CD8-positive, alpha-beta memory T cell (primary cell): ENCODE measurements around the gene SBNO1. TPM values are rescaled to one million over a fixed set of nuclear protein-coding genes. Genes with fewer than 3 reads are reported as not detected.
"Not testable (repeated sequence)": the region's sequence is repeated elsewhere in the genome, so short reads cannot be mapped to it uniquely, and the experiment has no call there.

Source experiments
- CTCF ChIA-PET: fragments of 350-600 bp; sonication (Branson Sonifier 250); formaldehyde crosslinking; loops from one replicate; lab custom pipeline; 2021; ENCODE audit warnings: antibody characterized with exemption; lab: Charles Lee
- POLR2A ChIA-PET: fragments of 350-600 bp; sonication (Branson Sonifier 250); formaldehyde crosslinking; loops from one replicate; lab custom pipeline; 2021; ENCODE audit warnings: antibody characterized with exemption; lab: Charles Lee
- DNase-seq, 5 donors: peaks; one replicate each; pipeline versions ENCODE4 v3.0.0 to v3.0.0-alpha.2; 2020 to 2022; ENCODE audit warnings: mixed read lengths in 1 of 5
- H3K27ac ChIP-seq: one replicate; pipeline ENCODE4 v1.7.0; 2013; ENCODE audit warnings: low read depth, mild to moderate bottlenecking, low read length, moderate library complexity
- H3K27me3 ChIP-seq: 2 replicates; pipeline ENCODE4 v1.7.0; 2013; ENCODE audit warnings: low read length, mild to moderate bottlenecking; ENCODE audit not compliant: insufficient read depth, poor library complexity, severe bottlenecking
- H3K36me3 ChIP-seq: 2 replicates; pipeline ENCODE4 v1.7.0; 2013; ENCODE audit warnings: mild to moderate bottlenecking, low read length, moderate library complexity; ENCODE audit not compliant: insufficient read depth
- H3K4me1 ChIP-seq: 2 replicates; pipeline ENCODE4 v1.7.0; 2013; ENCODE audit warnings: mild to moderate bottlenecking, low read length, moderate library complexity; ENCODE audit not compliant: insufficient read depth
- H3K4me3 ChIP-seq: 2 replicates; pipeline ENCODE4 v1.7.0; 2013; ENCODE audit warnings: mild to moderate bottlenecking, low read length
- H3K9me3 ChIP-seq: 2 replicates; pipeline ENCODE4 v1.7.0; 2013; ENCODE audit warnings: mild to moderate bottlenecking, low read length
- H3K27ac Mint-ChIP-seq, 8 donors: one replicate each; pipeline ENCODE4 v1.8.0; 2020 to 2021; ENCODE audit warnings: mixed read lengths in 8 of 8, mild to moderate bottlenecking in 6 of 8, inconsistent platforms in 3 of 8, moderate library complexity in 3 of 8
- H3K27me3 Mint-ChIP-seq, 2 donors: one replicate each; pipeline ENCODE4 v1.8.0; 2020 to 2021; ENCODE audit warnings: mixed read lengths in 2 of 2, mild to moderate bottlenecking in 1 of 2, moderate library complexity in 1 of 2
- H3K36me3 Mint-ChIP-seq, 3 donors: one replicate each; pipeline ENCODE4 v1.8.0; 2020 to 2021; ENCODE audit warnings: mixed read lengths in 3 of 3, inconsistent platforms in 1 of 3, mild to moderate bottlenecking in 1 of 3
- H3K4me1 Mint-ChIP-seq, 3 donors: one replicate each; pipeline ENCODE4 v1.8.0; 2020 to 2021; ENCODE audit warnings: mixed read lengths in 3 of 3, inconsistent platforms in 1 of 3, mild to moderate bottlenecking in 1 of 3
- H3K4me3 Mint-ChIP-seq, 7 donors: one replicate each; pipeline ENCODE4 v1.8.0; 2020 to 2021; ENCODE audit warnings: mixed read lengths in 7 of 7, mild to moderate bottlenecking in 6 of 7, moderate library complexity in 4 of 7, inconsistent platforms in 2 of 7
- H3K9me3 Mint-ChIP-seq, 5 donors: one replicate each; pipeline ENCODE4 v1.8.0; 2020 to 2022; ENCODE audit warnings: mixed read lengths in 5 of 5, mild to moderate bottlenecking in 3 of 5, moderate library complexity in 2 of 5, inconsistent platforms in 1 of 5
- polyA plus RNA-seq: library from polyadenylated mRNA; unstranded; fragments of 300-500 nt; fragmentation: Illumina TruSeq; gene quantifications from one replicate; pipeline ENCODE4 v1.2.3, GENCODE V29; 2021
- total RNA-seq, 2 experiments: library from RNA; stranded (reverse); gene quantifications; one replicate each; pipeline ENCODE4 v1.2.3, GENCODE V29; 2021

SBNO1 gene
- total and polyA plus RNA-seq, 3 experiments from 2014 or later: 42.8 to 53.8 (median 52.1) TPM

GRCh38 chr12:123388177-123388950, 23.7 kb upstream of the SBNO1 start:
- Histone ChIP-seq H3K27me3 (no peaks in the 10 kb centered on the region), H3K9me3 (no peaks in the 10 kb centered on the region), H3K36me3 (peaks cover 15% of the 10 kb centered on the region), H3K27ac (peak overlapping the region; percentile 65), H3K4me3 (peak overlapping the region; percentile 83), H3K4me1 (peaks cover 27% of the 10 kb centered on the region)
- Mint-ChIP-seq H3K4me1 (peaks cover 42 to 56% (median 47%) of the 10 kb centered on the region in 3 donors), H3K27me3 (no peaks in the 10 kb centered on the region), H3K9me3 (no peaks in the 10 kb centered on the region), H3K4me3 (peak overlapping the region; percentile 86 to 96 (median 90)), H3K36me3 (peaks cover 0 to 34% (median 2%) of the 10 kb centered on the region in 3 donors), H3K27ac (peak overlapping the region; percentile 70 to 98 (median 92))
- peak; percentile 67 to 83 (median 76) for DNase-seq
- POLR2A ChIA-PET: interaction anchor here (1.6 kb wide), 1 partner anchor 23 kb away, joined by 7 read pairs; the partner anchor contains the start of gene SBNO1
- CTCF ChIA-PET: interaction anchor here (0.8 to 8.4 kb wide), 4 partner anchors 23 to 195 kb away, joined by 3 to 66 read pairs (median 3); partner anchors contain the start of gene SBNO1

- Histone ChIP-seq H3K27ac (peak overlapping the region; percentile 65), H3K36me3 (peaks cover 15% of the 10 kb centered on the region), H3K27me3 (no peaks in the 10 kb centered on the region), H3K4me1 (peaks cover 27% of the 10 kb centered on the region), H3K4me3 (peak overlapping the region; percentile 83), H3K9me3 (no peaks in the 10 kb centered on the region)
- Mint-ChIP-seq H3K9me3 (no peaks in the 10 kb centered on the region), H3K27me3 (no peaks in the 10 kb centered on the region), H3K4me1 (peaks cover 39 to 52% (median 45%) of the 10 kb centered on the region in 3 donors), H3K36me3 (peaks cover 0 to 29% (median 2%) of the 10 kb centered on the region in 3 donors), H3K4me3 (peak overlapping the region; percentile 86 to 96 (median 90)), H3K27ac (peak overlapping the region; percentile 70 to 98 (median 92))
- POLR2A ChIA-PET: interaction anchor here (0.5 to 1.6 kb wide), 2 partner anchors 22 to 64 kb away, joined by 3 to 7 read pairs; partner anchors contain the start of gene SBNO1
- no peak for DNase-seq
- CTCF ChIA-PET: interaction anchor here (0.8 to 8.4 kb wide), 4 partner anchors 22 to 196 kb away, joined by 3 to 66 read pairs (median 3); partner anchors contain the start of gene SBNO1
Observed at GRCh38 chr12:123387508-123388176, 23.0 kb upstream of the SBNO1 start.

GRCh38 chr12:123385536-123385935, 20.9 kb upstream of the SBNO1 start:
- peak overlapping the region in 4 of 7 donors; percentile 5 to 48 (median 26) for H3K4me3 Mint-ChIP-seq
- POLR2A ChIA-PET: interaction anchor here (0.7 kb wide), 2 partner anchors 71 to 74 kb away, joined by 4 to 8 read pairs; no protein-coding TSS in a partner anchor
- CTCF ChIA-PET: interaction anchor here (8.4 kb wide), 1 partner anchor 20 kb away, joined by 66 read pairs; the partner anchor contains the start of gene SBNO1

GRCh38 chr12:123384994-123385376, 20.3 kb upstream of the SBNO1 start:
- peak overlapping the region in 2 of 8 donors; percentile 38 to 95 for H3K27ac Mint-ChIP-seq
- H3K27me3 ChIP-seq: no peaks in the 10 kb centered on the region
- no peaks in the 10 kb centered on the region for H3K9me3 Mint-ChIP-seq
- no peak for DNase-seq
- POLR2A ChIA-PET: interaction anchor here (1.3 to 2.1 kb wide), 4 partner anchors 20 to 152 kb away, joined by 3 to 23 read pairs (median 7); partner anchors contain the start of genes MPHOSPH9 and MTRFR
- no peaks in the 10 kb centered on the region for H3K9me3 ChIP-seq
- no peaks in the 10 kb centered on the region for H3K36me3 ChIP-seq
- H3K4me3 ChIP-seq: peak overlapping the region; percentile 81
- CTCF ChIA-PET: interaction anchor here (1.0 to 8.4 kb wide), 2 partner anchors 20 to 197 kb away, joined by 4 to 66 read pairs; partner anchors contain the start of gene SBNO1
- peak overlapping the region; percentile 66 for H3K27ac ChIP-seq
- H3K4me1 ChIP-seq: peaks cover 20% of the 10 kb centered on the region
- H3K4me1 Mint-ChIP-seq: peaks cover 21 to 31% (median 22%) of the 10 kb centered on the region in 3 donors
- peak overlapping the region in 6 of 7 donors; percentile 80 to 98 (median 92) for H3K4me3 Mint-ChIP-seq
- H3K36me3 Mint-ChIP-seq: peaks cover 0 to 4% (median 0%) of the 10 kb centered on the region in 3 donors
- H3K27me3 Mint-ChIP-seq: no peaks in the 10 kb centered on the region

More at GRCh38 chr12:123385536-123385935, 20.9 kb upstream of the SBNO1 start:
- H3K4me3 ChIP-seq, H3K9me3 ChIP-seq, H3K36me3 ChIP-seq, H3K27me3 ChIP-seq, DNase-seq, H3K9me3 Mint-ChIP-seq, H3K27me3 Mint-ChIP-seq, H3K36me3 Mint-ChIP-seq: not testable (repeated sequence)
- peaks cover 26 to 36% (median 28%) of the 10 kb centered on the region in 3 donors for H3K4me1 Mint-ChIP-seq
- Histone ChIP-seq H3K4me1 (peaks cover 25% of the 10 kb centered on the region), H3K27ac (peak overlapping the region; percentile 6)
- H3K27ac Mint-ChIP-seq: peak overlapping the region in 1 of 8 donors; percentile 12

- Histone ChIP-seq H3K27ac (peak overlapping the region; percentile 66), H3K27me3 (no peaks in the 10 kb centered on the region), H3K4me3 (peak overlapping the region; percentile 81), H3K9me3 (no peaks in the 10 kb centered on the region), H3K36me3 (no peaks in the 10 kb centered on the region), H3K4me1 (peaks cover 18% of the 10 kb centered on the region)
- Mint-ChIP-seq H3K4me3 (peak overlapping the region; percentile 80 to 98 (median 90)), H3K27ac (peak overlapping the region in 5 of 8 donors; percentile 36 to 95 (median 70)), H3K36me3 (peaks cover 0 to 4% (median 0%) of the 10 kb centered on the region in 3 donors), H3K27me3 (no peaks in the 10 kb centered on the region), H3K9me3 (no peaks in the 10 kb centered on the region), H3K4me1 (peaks cover 19 to 28% (median 21%) of the 10 kb centered on the region in 3 donors)
- CTCF ChIA-PET: interaction anchor here (1.0 to 8.4 kb wide), 7 partner anchors 15 to 217 kb away, joined by 3 to 66 read pairs (median 4); partner anchors contain the start of genes DDX55 and SBNO1
- POLR2A ChIA-PET: interaction anchor here (0.8 to 2.1 kb wide), 8 partner anchors 19 to 152 kb away, joined by 3 to 23 read pairs (median 6); partner anchors contain the start of genes MPHOSPH9, MTRFR and SNRNP35
- DNase-seq: peak in 1 of 5 donors; percentile 16
Observed at GRCh38 chr12:123384318-123384993, 19.8 kb upstream of the SBNO1 start.

GRCh38 chr12:123382684-123383083, 18.0 kb upstream of the SBNO1 start:
- H3K4me3 Mint-ChIP-seq: peak overlapping the region; percentile 30 to 66 (median 56)
- no peaks in the 10 kb centered on the region for H3K36me3 ChIP-seq
- POLR2A ChIA-PET: interaction anchor here (1.7 to 2.1 kb wide), 2 partner anchors 17 to 75 kb away, joined by 13 to 23 read pairs; partner anchors contain the start of gene SNRNP35
- peaks cover 11% of the 10 kb centered on the region for H3K4me1 ChIP-seq
- peaks cover 11 to 21% (median 13%) of the 10 kb centered on the region in 3 donors for H3K4me1 Mint-ChIP-seq
- no peaks in the 10 kb centered on the region for H3K27me3 Mint-ChIP-seq
- CTCF ChIA-PET: interaction anchor here (8.4 kb wide), 1 partner anchor 17 kb away, joined by 66 read pairs; the partner anchor contains the start of gene SBNO1
- no peak for DNase-seq
- no peaks in the 10 kb centered on the region for H3K9me3 Mint-ChIP-seq
- H3K27me3 ChIP-seq: no peaks in the 10 kb centered on the region
- no peak overlapping the region for H3K4me3 ChIP-seq
- H3K27ac ChIP-seq: peak overlapping the region; percentile 38
- peaks cover 0 to 2% (median 0%) of the 10 kb centered on the region in 3 donors for H3K36me3 Mint-ChIP-seq
- no peaks in the 10 kb centered on the region for H3K9me3 ChIP-seq
- peak overlapping the region in 3 of 8 donors; percentile 24 to 66 (median 58) for H3K27ac Mint-ChIP-seq

GRCh38 chr12:123379391-123379790, 14.7 kb upstream of the SBNO1 start:
- Mint-ChIP-seq H3K36me3 (peaks cover 0 to 2% (median 0%) of the 10 kb centered on the region in 3 donors), H3K9me3 (no peaks in the 10 kb centered on the region), H3K27ac (no peak overlapping the region), H3K4me1 (peaks cover 4 to 9% (median 6%) of the 10 kb centered on the region in 3 donors), H3K27me3 (no peaks in the 10 kb centered on the region), H3K4me3 (peak overlapping the region in 1 of 7 donors; percentile 45)
- ChIA-PET CTCF (no interaction called here), POLR2A (no interaction called here)
- Histone ChIP-seq H3K4me1 (no peaks in the 10 kb centered on the region), H3K27ac (no peak overlapping the region), H3K36me3 (no peaks in the 10 kb centered on the region), H3K9me3 (no peaks in the 10 kb centered on the region), H3K4me3 (no peak overlapping the region), H3K27me3 (no peaks in the 10 kb centered on the region)
- DNase-seq: no peak
